Loucy (cell line): Measurements from ENCODE around the gene MGAM2.

ENCODE experiments used
- H2AFZ ChIP-seq: fragments of 200-600 bp; sonication (generic); 2 replicates; pipeline ENCODE4 v1.6.0; 2016; ENCODE audit warnings: antibody characterized with exemption, mild to moderate bottlenecking, low read length, moderate library complexity
- H3F3A ChIP-seq: fragments of 200-600 bp; 2 replicates; pipeline ENCODE4 v1.6.0; 2016; ENCODE audit warnings: antibody characterized with exemption, low read depth, mild to moderate bottlenecking
- H3K27me3 ChIP-seq: fragments of 200-600 bp; sonication (generic); 2 replicates; pipeline ENCODE4 v1.6.1; 2014; ENCODE audit warnings: low read length, mild to moderate bottlenecking; ENCODE audit not compliant: insufficient read depth, poor library complexity, severe bottlenecking
- H3K36me3 ChIP-seq: fragments of 200-600 bp; sonication (generic); 2 replicates; pipeline ENCODE4 v1.6.1; 2016; ENCODE audit warnings: low read length; ENCODE audit not compliant: insufficient read depth
- H3K4me1 ChIP-seq: fragments of 200-600 bp; sonication (generic); 2 replicates; pipeline ENCODE4 v1.5.1; 2014; ENCODE audit warnings: low read length, mild to moderate bottlenecking; ENCODE audit not compliant: insufficient read depth, poor library complexity, severe bottlenecking
- H3K4me2 ChIP-seq: fragments of 200-600 bp; sonication (generic); 2 replicates; pipeline ENCODE4 v1.6.0; 2014; ENCODE audit warnings: antibody characterized with exemption, low read length, low read depth, mild to moderate bottlenecking; ENCODE audit not compliant: poor library complexity, severe bottlenecking
- H3K4me3 ChIP-seq: fragments of 200-600 bp; sonication (generic); 2 replicates; pipeline ENCODE4 v1.5.1; 2014; ENCODE audit warnings: low read length, mild to moderate bottlenecking, mixed read lengths; ENCODE audit not compliant: poor library complexity, severe bottlenecking
- H3K79me2 ChIP-seq: fragments of 200-600 bp; sonication (generic); 2 replicates; pipeline ENCODE4 v1.6.1; 2014; ENCODE audit warnings: low read length; ENCODE audit not compliant: insufficient read depth
- H3K9ac ChIP-seq: fragments of 200-600 bp; sonication (generic); 2 replicates; pipeline ENCODE4 v1.6.0; 2014; ENCODE audit warnings: mild to moderate bottlenecking, low read depth, low read length, moderate library complexity; ENCODE audit not compliant: poor library complexity, severe bottlenecking
- H3K9me2 ChIP-seq: fragments of 200-600 bp; sonication (generic); replicated peaks from 2 replicates; pipeline ENCODE4 v1.6.1; 2016; ENCODE audit warnings: low read depth, low read length, mixed read lengths
- H3K9me3 ChIP-seq: fragments of 200-600 bp; sonication (generic); 2 replicates; pipeline ENCODE4 v1.6.1; 2014; ENCODE audit warnings: mild to moderate bottlenecking, antibody characterized with exemption, low read length, low read depth; ENCODE audit not compliant: insufficient read depth
- H4K20me1 ChIP-seq: fragments of 200-600 bp; sonication (generic); 2 replicates; pipeline ENCODE4 v1.6.0; 2014; ENCODE audit warnings: antibody characterized with exemption, low read length, mild to moderate bottlenecking; ENCODE audit not compliant: insufficient read depth, poor library complexity, severe bottlenecking
- EZH2phosphoT487 ChIP-seq: fragments of 200-600 bp; IDR thresholded peaks from 2 replicates; pipeline ENCODE4 v1.6.1; 2018; ENCODE audit warnings: antibody characterized with exemption, mild to moderate bottlenecking, moderate library complexity, borderline replicate concordance
- TF ChIP-seq, protein P1 (sequence below): fragments of 200-600 bp; sonication (generic); conservative IDR thresholded peaks from 2 replicates; pipeline ENCODE4 v1.5.1; 2014; ENCODE audit warnings: mild to moderate bottlenecking, antibody characterized with exemption, low read length

The MGAM2 gene

DNA sequence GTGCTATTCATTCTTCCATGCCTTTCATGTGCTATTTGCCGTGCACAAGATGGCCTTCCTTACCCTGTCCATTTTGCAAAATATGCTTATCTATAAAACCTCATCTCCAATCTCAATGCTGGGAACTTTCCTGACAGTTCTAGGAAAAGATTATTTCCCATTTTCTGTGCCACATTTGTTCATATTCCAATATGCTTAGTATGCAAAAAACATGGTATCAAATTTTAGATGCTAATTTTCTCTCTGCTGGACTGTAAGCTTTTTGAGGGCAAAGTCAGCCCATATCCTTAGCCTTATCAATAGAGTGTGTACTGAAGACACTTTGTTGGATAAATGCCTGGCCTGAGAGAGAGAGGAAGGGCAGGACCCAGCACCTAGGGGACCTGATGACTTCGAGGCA is 39.4 kb downstream of the MGAM2 start:
- H3K36me3 ChIP-seq = no peaks in the 10 kb centered on the region
- H4K20me1 ChIP-seq = no peaks in the 10 kb centered on the region
- H3K9me3 ChIP-seq = no peaks in the 10 kb centered on the region
- H3K4me1 ChIP-seq = no peaks in the 10 kb centered on the region
- no peak overlapping the region for H3K4me3 ChIP-seq
- TF ChIP-seq EZH2phosphoT487 = no peak
- TF ChIP-seq, protein P1, sequence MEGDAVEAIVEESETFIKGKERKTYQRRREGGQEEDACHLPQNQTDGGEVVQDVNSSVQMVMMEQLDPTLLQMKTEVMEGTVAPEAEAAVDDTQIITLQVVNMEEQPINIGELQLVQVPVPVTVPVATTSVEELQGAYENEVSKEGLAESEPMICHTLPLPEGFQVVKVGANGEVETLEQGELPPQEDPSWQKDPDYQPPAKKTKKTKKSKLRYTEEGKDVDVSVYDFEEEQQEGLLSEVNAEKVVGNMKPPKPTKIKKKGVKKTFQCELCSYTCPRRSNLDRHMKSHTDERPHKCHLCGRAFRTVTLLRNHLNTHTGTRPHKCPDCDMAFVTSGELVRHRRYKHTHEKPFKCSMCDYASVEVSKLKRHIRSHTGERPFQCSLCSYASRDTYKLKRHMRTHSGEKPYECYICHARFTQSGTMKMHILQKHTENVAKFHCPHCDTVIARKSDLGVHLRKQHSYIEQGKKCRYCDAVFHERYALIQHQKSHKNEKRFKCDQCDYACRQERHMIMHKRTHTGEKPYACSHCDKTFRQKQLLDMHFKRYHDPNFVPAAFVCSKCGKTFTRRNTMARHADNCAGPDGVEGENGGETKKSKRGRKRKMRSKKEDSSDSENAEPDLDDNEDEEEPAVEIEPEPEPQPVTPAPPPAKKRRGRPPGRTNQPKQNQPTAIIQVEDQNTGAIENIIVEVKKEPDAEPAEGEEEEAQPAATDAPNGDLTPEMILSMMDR = no peak
- no peak overlapping the region for H3K4me2 ChIP-seq
- no peak overlapping the region for H3K9ac ChIP-seq
- H3K79me2 ChIP-seq = no peaks in the 10 kb centered on the region
- no peaks in the 10 kb centered on the region for H3F3A ChIP-seq
- no peaks in the 10 kb centered on the region for H3K27me3 ChIP-seq
- H3K9me2 ChIP-seq = no peaks in the 10 kb centered on the region
- H2AFZ ChIP-seq = no peak overlapping the region

DNA sequence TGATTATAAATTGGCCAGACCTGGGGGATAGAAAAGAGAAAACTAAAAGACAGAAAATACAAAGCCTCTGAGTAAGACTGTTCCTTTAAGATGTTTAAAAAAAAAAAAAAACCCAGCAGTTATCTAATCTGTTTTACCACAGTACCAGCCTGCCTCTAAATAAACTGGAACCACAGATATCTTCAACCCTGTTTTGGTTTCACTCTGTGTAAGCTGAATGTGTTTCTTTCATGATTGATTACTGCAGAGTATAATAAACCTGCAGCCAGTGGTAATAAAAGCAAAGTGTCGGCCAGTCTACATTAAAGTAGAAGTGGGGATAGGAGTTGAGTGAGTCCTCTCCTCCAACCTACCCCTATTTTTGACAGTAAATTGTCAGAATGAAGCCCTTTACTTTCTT is 40.6 kb downstream of the MGAM2 start:
- H3K36me3 ChIP-seq = no peaks in the 10 kb centered on the region
- H3K27me3 ChIP-seq = no peaks in the 10 kb centered on the region
- no peak overlapping the region for H3K4me3 ChIP-seq
- no peaks in the 10 kb centered on the region for H3F3A ChIP-seq
- H3K9me3 ChIP-seq = no peaks in the 10 kb centered on the region
- no peaks in the 10 kb centered on the region for H4K20me1 ChIP-seq
- H3K9ac ChIP-seq = no peak overlapping the region
- H3K79me2 ChIP-seq = no peaks in the 10 kb centered on the region
- H2AFZ ChIP-seq = no peak overlapping the region
- H3K4me2 ChIP-seq = no peak overlapping the region
- no peaks in the 10 kb centered on the region for H3K9me2 ChIP-seq
- no peaks in the 10 kb centered on the region for H3K4me1 ChIP-seq
- no peak for TF ChIP-seq EZH2phosphoT487
- TF ChIP-seq, protein P1 = no peak

DNA sequence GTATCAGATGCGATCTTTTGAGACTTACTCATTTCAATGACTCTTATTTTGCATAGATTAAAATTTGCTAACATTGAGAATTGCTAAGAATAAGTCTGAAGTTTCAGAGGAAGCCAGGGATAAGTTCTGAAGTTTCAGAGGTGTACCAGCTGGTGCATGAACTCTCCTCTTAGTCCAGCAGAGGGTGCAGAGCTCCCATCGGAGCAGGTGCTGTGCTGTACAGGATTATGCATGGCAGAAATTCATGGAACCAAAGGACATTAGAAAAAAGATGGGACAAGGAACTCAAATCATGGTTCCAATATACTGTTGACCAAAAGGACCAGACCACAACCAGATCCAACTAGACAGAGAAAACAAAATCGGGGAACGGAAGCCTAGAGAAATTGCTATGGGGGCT is 41.9 kb downstream of the MGAM2 start:
- Histone ChIP-seq H3K4me3 (no peak overlapping the region), H4K20me1 (no peaks in the 10 kb centered on the region), H3F3A (no peaks in the 10 kb centered on the region), H2AFZ (no peak overlapping the region), H3K27me3 (no peaks in the 10 kb centered on the region), H3K9ac (no peak overlapping the region), H3K4me1 (no peaks in the 10 kb centered on the region), H3K9me3 (no peaks in the 10 kb centered on the region), H3K4me2 (no peak overlapping the region), H3K9me2 (no peaks in the 10 kb centered on the region), H3K36me3 (no peaks in the 10 kb centered on the region), H3K79me2 (no peaks in the 10 kb centered on the region)
- TF ChIP-seq EZH2phosphoT487 = no peak
- TF ChIP-seq, protein P1 = peak; percentile 57
